K562 (cell line): ENCODE data around the gene ORAI1. TPM values are rescaled to one million over a fixed set of nuclear protein-coding genes. Genes with fewer than 3 reads are reported as not detected.
A peak's percentile ranks its signal among the peaks of the same experiment; 100 is the strongest.

Source experiments
- MITF ChIP-seq: IDR thresholded peaks from 2 replicates; pipeline ENCODE4 v1.6.1; 2014; ENCODE audit warnings: antibody characterized with exemption
- RNF2 ChIP-seq: sonication (generic); IDR thresholded peaks from 2 replicates; pipeline ENCODE4 v1.6.1; 2016
- ZNF121 ChIP-seq: sonication (generic); formaldehyde crosslinking; conservative IDR thresholded peaks from 2 replicates; pipeline ENCODE4 v1.8.0; 2022; ENCODE audit warnings: missing genetic modification reagents
- polyA plus RNA-seq, 8 experiments: library from polyadenylated mRNA; depleted of rRNA in 4 of 8; stranded (reverse) in 5 of 8; unstranded in 3 of 8; fragments of >200 nt; fragmentation: Nextera tagmentation in 2 of 8; fragmentation: Illumina TruSeq in 1 of 8; extraction: Ambion mirVana in 2 of 8; extraction: Trizol in 1 of 8; gene quantifications; 2 replicates each; pipeline versions ENCODE4 v1.2.1 to v1.2.3, GENCODE V29; 2011 to 2014; ENCODE audit warnings: inconsistent platforms in 1 of 8, missing spikeins in 1 of 8
- total RNA-seq, 7 experiments: library from RNA; depleted of rRNA in 6 of 7; stranded (reverse); fragments of >200 nt in 6 of 7; fragmentation: Illumina TruSeq in 2 of 7; extraction: Trizol in 2 of 7; gene quantifications; 2 replicates each; pipeline versions ENCODE4 v1.2.1 to v1.2.3, GENCODE V29; 2011 to 2021; ENCODE audit warnings: low replicate concordance in 1 of 7
- TF ChIP-seq, protein P1 (sequence below): fragments of 250-450 bp; sonication (Bioruptor Pico); IDR thresholded peaks from 2 replicates; pipeline ENCODE4 v1.4.0; 2020

Gene ORAI1
- total and polyA plus RNA-seq, 9 of the 15 experiments (the other 6 are each of a cell fraction or from before 2014, with no cell fraction given), result 2.6 to 23.8 (median 9.3) TPM

DNA sequence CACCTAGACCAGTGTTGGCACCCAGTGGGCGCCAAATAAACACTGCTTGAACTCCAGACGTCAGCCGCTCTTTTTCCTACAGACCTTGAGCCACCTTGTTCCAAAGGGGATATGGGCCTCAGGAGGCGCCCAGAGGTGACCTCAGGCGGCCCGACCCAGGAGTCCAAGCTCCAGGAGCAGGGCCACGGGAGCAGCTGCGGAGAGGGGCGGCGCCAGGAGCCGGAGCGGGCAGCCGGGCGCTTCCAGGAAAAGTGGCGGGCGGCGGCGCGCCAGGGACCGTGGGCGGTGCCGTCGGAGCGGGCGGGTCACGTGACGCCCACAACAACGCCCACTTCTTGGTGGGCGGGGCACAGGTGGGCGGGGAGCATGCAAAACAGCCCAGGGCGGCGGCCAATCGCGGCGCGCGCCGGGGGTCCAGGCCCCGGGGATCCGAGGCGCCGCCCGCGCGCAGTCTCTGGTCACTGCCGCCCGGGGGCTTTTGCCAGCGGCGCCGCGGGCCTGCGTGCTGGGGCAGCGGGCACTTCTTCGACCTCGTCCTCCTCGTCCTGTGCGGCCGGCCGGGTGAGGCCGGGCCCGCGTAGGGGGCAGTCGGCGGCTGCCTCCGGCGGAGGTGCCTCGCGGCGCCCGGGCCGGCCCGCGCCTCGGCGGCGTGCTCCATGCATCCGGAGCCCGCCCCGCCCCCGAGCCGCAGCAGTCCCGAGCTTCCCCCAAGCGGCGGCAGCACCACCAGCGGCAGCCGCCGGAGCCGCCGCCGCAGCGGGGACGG, at the start of gene ORAI1 (continued):
- TF ChIP-seq, protein P1, sequence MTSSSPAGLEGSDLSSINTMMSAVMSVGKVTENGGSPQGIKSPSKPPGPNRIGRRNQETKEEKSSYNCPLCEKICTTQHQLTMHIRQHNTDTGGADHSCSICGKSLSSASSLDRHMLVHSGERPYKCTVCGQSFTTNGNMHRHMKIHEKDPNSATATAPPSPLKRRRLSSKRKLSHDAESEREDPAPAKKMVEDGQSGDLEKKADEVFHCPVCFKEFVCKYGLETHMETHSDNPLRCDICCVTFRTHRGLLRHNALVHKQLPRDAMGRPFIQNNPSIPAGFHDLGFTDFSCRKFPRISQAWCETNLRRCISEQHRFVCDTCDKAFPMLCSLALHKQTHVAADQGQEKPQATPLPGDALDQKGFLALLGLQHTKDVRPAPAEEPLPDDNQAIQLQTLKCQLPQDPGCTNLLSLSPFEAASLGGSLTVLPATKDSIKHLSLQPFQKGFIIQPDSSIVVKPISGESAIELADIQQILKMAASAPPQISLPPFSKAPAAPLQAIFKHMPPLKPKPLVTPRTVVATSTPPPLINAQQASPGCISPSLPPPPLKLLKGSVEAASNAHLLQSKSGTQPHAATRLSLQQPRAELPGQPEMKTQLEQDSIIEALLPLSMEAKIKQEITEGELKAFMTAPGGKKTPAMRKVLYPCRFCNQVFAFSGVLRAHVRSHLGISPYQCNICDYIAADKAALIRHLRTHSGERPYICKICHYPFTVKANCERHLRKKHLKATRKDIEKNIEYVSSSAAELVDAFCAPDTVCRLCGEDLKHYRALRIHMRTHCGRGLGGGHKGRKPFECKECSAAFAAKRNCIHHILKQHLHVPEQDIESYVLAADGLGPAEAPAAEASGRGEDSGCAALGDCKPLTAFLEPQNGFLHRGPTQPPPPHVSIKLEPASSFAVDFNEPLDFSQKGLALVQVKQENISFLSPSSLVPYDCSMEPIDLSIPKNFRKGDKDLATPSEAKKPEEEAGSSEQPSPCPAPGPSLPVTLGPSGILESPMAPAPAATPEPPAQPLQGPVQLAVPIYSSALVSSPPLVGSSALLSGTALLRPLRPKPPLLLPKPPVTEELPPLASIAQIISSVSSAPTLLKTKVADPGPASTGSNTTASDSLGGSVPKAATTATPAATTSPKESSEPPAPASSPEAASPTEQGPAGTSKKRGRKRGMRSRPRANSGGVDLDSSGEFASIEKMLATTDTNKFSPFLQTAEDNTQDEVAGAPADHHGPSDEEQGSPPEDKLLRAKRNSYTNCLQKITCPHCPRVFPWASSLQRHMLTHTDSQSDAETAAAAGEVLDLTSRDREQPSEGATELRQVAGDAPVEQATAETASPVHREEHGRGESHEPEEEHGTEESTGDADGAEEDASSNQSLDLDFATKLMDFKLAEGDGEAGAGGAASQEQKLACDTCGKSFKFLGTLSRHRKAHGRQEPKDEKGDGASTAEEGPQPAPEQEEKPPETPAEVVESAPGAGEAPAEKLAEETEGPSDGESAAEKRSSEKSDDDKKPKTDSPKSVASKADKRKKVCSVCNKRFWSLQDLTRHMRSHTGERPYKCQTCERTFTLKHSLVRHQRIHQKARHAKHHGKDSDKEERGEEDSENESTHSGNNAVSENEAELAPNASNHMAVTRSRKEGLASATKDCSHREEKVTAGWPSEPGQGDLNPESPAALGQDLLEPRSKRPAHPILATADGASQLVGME (CRISPR knock-in tag), result 0 out of 2 replicates have a peak, but pooled peaks have one; percentile 44
- TF ChIP-seq ZNF121 (no peak), RNF2 (no peak), MITF (peak; percentile 38; the same call in 1 of the 2 replicates)
